Central memory CD8-positive, alpha-beta T cell (primary cell): ENCODE measurements around the gene CHIC2.
A peak's percentile ranks its signal among the peaks of the same experiment; 100 is the strongest.
"Not testable (repeated sequence)": the region's sequence is repeated elsewhere in the genome, so short reads cannot be mapped to it uniquely, and the experiment has no call there.

Experiments used
- ATAC-seq: fragments of 150-1000 bp; cut with Tn5 transposase; replicated peaks from 2 replicates; pipeline ENCODE4 v1.10.0; 2022; ENCODE audit warnings: mild to moderate bottlenecking, moderate FRiP score, moderate number of reproducible peaks; ENCODE audit not compliant: poor library complexity, severe bottlenecking; ENCODE audit errors: extremely low read depth
- DNase-seq, 2 donors: peaks; one replicate each; pipeline ENCODE4 v3.0.0; 2021; ENCODE audit warnings: low spot score in 2 of 2
- H3K27ac Mint-ChIP-seq: one replicate; pipeline ENCODE4 v1.8.0; 2022; ENCODE audit warnings: low read depth, mild to moderate bottlenecking, moderate library complexity, mixed read lengths
- H3K27me3 Mint-ChIP-seq: one replicate; pipeline ENCODE4 v1.8.0; 2022; ENCODE audit warnings: mixed read lengths
- H3K36me3 Mint-ChIP-seq: one replicate; pipeline ENCODE4 v1.8.0; 2022; ENCODE audit warnings: mild to moderate bottlenecking, moderate library complexity, mixed read lengths; ENCODE audit not compliant: insufficient read depth
- H3K4me1 Mint-ChIP-seq: one replicate; pipeline ENCODE4 v1.8.0; 2022; ENCODE audit warnings: mixed read lengths
- H3K4me3 Mint-ChIP-seq: one replicate; pipeline ENCODE4 v1.8.0; 2022; ENCODE audit warnings: mild to moderate bottlenecking, moderate library complexity, mixed read lengths
- H3K9me3 Mint-ChIP-seq: one replicate; pipeline ENCODE4 v1.8.0; 2022; ENCODE audit warnings: mixed read lengths

The CHIC2 gene

GRCh38 chr4:54062392-54062791, 2.0 kb downstream of the CHIC2 start:
- H3K4me3 Mint-ChIP-seq, result peak overlapping the region; percentile 91
- DNase-seq (no peak), ATAC-seq (no peak)
- H3K27ac Mint-ChIP-seq, result peak overlapping the region; percentile 97
- peaks cover 70% of the 10 kb centered on the region for H3K4me1 Mint-ChIP-seq
- no peaks in the 10 kb centered on the region for H3K27me3 Mint-ChIP-seq
- H3K9me3 Mint-ChIP-seq, result no peaks in the 10 kb centered on the region
- peaks cover 35% of the 10 kb centered on the region for H3K36me3 Mint-ChIP-seq

DNA sequence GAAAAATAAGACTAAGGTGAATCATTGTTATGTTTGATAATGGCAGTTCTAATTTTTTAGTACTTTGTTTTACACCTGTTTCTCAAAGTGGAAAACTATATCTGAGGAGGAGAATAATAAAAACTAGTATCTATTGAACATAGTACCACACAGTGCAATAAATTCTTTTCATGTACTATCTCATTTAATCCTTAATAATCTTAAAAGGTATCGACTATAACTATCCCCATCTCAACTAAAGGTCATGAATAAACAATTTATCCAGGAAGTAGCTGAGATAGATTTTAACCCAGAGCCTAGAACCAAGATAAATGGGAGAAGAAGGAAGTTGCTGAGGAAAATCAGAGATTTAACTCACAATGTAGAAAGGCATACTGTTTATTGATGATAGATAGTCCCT, 2.5 kb downstream of the CHIC2 start:
- peaks cover 73% of the 10 kb centered on the region for H3K4me1 Mint-ChIP-seq
- H3K27me3 Mint-ChIP-seq, result no peaks in the 10 kb centered on the region
- H3K9me3 Mint-ChIP-seq, result no peaks in the 10 kb centered on the region
- DNase-seq, result no peak
- ATAC-seq, result no peak
- peak overlapping the region; percentile 91 for H3K4me3 Mint-ChIP-seq
- peaks cover 35% of the 10 kb centered on the region for H3K36me3 Mint-ChIP-seq
- no peak overlapping the region for H3K27ac Mint-ChIP-seq

DNA sequence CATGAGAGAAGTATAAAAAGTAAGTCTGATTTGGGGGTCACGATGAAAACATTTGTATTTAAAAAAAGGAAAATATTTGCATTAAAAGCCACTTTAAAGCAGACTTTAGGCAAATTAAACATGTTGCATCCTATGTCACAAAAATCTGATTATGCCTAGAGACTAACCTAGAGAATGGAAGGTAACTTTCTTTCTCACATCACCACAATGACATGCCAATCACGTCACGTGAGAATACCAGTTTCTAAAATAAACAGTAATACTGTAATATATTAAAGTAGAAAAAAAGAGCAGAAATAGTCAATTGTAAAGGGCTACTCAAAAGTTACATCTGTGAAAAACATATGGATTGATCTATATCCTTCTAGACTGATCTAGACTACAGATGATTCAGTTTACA, 3.3 kb downstream of the CHIC2 start:
- no peak for DNase-seq
- H3K27ac Mint-ChIP-seq, result no peak overlapping the region
- no peaks in the 10 kb centered on the region for H3K27me3 Mint-ChIP-seq
- no peak for ATAC-seq
- H3K4me1 Mint-ChIP-seq, result peaks cover 81% of the 10 kb centered on the region
- H3K4me3 Mint-ChIP-seq, result peak overlapping the region; percentile 91
- no peaks in the 10 kb centered on the region for H3K9me3 Mint-ChIP-seq
- H3K36me3 Mint-ChIP-seq, result peaks cover 35% of the 10 kb centered on the region

- no peak for DNase-seq
- peaks cover 77% of the 10 kb centered on the region for H3K4me1 Mint-ChIP-seq
- H3K4me3 Mint-ChIP-seq, result peak overlapping the region; percentile 45
- H3K9me3 Mint-ChIP-seq, result no peaks in the 10 kb centered on the region
- peaks cover 36% of the 10 kb centered on the region for H3K36me3 Mint-ChIP-seq
- ATAC-seq, result no peak
- no peaks in the 10 kb centered on the region for H3K27me3 Mint-ChIP-seq
- no peak overlapping the region for H3K27ac Mint-ChIP-seq
Observed at GRCh38 chr4:54060116-54060515, 4.3 kb downstream of the CHIC2 start.

DNA sequence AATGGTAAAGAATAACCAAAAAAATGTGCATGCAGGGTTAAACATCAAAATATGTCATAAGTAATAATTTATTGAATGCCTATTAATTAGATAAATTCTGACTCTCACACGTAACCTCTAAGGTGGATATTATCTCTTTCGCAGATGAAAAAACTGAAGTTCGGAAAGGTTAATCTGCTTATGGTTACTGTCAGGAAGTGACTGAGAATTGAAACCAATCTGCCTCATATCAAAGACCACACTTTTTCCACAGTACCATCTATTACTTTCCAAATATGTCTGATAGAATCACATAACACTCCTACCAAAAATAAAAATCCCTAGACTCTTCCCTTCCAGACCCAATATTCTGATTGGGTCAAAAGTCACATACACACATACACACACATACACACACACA, 6.2 kb downstream of the CHIC2 start:
- H3K27me3 Mint-ChIP-seq, result no peaks in the 10 kb centered on the region
- peak overlapping the region; percentile 64 for H3K4me3 Mint-ChIP-seq
- H3K27ac Mint-ChIP-seq, result peak overlapping the region; percentile 87
- peak; percentile 47 for ATAC-seq
- DNase-seq, result no peak
- H3K36me3 Mint-ChIP-seq, result peaks cover 22% of the 10 kb centered on the region
- H3K4me1 Mint-ChIP-seq, result peaks cover 79% of the 10 kb centered on the region
- no peaks in the 10 kb centered on the region for H3K9me3 Mint-ChIP-seq

DNA sequence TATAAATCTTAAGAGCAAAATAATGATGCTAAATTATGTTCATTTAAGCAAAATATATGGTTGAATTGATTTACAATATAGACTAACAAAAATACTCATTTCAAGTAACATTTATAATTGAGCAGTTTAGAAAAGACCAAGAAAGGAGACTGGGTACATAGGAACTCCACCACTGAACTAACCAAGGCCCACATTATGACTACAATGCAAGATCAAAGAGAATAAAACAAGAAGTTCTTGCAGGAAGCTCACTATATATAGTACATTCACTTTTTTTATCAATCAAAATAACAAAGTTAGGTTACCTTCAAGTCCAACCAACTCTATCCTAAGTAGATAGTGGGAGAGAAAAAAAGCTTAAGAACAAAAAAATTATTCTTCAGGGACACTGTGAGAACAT, 8.0 kb downstream of the CHIC2 start:
- Mint-ChIP-seq H3K27me3 (no peaks in the 10 kb centered on the region), H3K4me1 (peaks cover 67% of the 10 kb centered on the region)
- ATAC-seq, result no peak

DNA sequence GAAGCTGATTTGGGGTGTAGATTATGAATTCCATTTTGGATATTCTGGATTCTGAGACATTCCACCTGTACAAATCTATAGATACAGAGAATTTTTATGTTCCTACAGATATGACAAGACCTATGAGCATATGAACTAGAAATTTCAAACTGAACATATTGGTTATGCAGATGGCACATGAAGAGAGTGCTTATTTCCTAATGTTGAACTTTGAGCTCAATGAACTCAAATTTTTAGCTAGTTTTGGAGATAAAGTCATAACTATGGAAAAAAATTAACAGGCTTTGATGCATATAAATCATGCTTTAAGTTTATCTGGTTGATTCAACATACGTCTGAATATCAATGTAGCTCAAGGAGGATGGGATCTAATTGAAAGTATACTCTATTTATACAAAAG, 8.9 kb downstream of the CHIC2 start:
- Mint-ChIP-seq H3K4me3 (no peak overlapping the region), H3K27me3 (no peaks in the 10 kb centered on the region), H3K9me3 (no peaks in the 10 kb centered on the region), H3K27ac (no peak overlapping the region), H3K4me1 (peaks cover 68% of the 10 kb centered on the region), H3K36me3 (peaks cover 13% of the 10 kb centered on the region)
- no peak for ATAC-seq
- DNase-seq, result no peak

More for the DNA sequence above, 8.0 kb downstream of the CHIC2 start:
- H3K27ac Mint-ChIP-seq, result no peak overlapping the region
- H3K4me3 Mint-ChIP-seq, result peak overlapping the region; percentile 64
- DNase-seq, result no peak
- no peaks in the 10 kb centered on the region for H3K9me3 Mint-ChIP-seq
- H3K36me3 Mint-ChIP-seq, result peaks cover 10% of the 10 kb centered on the region

DNA sequence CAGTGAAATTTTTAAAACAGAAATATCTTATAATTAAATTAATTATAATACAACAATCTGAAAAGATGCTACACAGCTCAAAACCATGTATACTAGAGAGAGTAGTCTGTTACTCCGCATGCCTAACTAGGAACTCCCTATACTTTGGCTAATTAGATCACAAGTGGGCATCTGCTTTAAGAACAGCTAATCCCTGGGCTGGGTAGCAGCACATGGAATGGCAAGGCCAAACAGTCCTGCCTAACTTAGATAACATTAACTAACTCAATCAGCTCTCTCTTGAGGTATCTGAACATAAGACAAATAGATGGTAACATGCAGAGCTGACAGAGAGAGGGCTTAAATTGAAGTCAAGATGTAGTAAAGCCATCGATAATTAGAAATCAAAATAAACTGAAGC, 9.9 kb downstream of the CHIC2 start:
- H3K4me1 Mint-ChIP-seq, result peaks cover 68% of the 10 kb centered on the region

DNA sequence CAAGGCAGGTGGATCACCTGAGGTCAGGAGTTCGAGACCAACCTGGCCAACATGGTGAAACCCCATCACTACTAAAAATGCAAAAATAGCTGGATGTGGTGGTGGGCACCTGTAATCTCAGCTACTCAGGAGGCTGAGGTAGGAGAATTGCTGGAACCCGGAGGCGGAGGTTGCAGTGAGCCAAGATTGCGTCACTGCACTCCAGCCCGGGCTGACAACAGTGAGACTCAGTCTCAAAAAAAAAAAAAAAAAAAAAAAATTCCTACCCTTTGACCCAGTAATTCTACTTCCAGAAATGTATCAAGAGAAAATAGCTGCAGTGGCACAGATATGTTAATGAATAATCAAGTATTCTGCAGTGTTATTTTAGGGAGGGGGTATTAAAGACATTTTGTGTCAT, 11.1 kb downstream of the CHIC2 start:
- Mint-ChIP-seq H3K4me1 (peaks cover 64% of the 10 kb centered on the region), H3K36me3 (peaks cover 11% of the 10 kb centered on the region)
- not testable (repeated sequence) for ATAC-seq, H3K9me3 Mint-ChIP-seq, H3K27me3 Mint-ChIP-seq, H3K27ac Mint-ChIP-seq, H3K4me3 Mint-ChIP-seq, DNase-seq

More for the DNA sequence above, 9.9 kb downstream of the CHIC2 start:
- no peaks in the 10 kb centered on the region for H3K9me3 Mint-ChIP-seq
- H3K27ac Mint-ChIP-seq, result no peak overlapping the region
- H3K36me3 Mint-ChIP-seq, result peaks cover 12% of the 10 kb centered on the region
- H3K27me3 Mint-ChIP-seq, result no peaks in the 10 kb centered on the region
- H3K4me3 Mint-ChIP-seq, result peak overlapping the region; percentile 24
- ATAC-seq (no peak), DNase-seq (no peak)

GRCh38 chr4:54050214-54050904, 14.0 kb downstream of the CHIC2 start:
- Mint-ChIP-seq H3K4me3 (no peak overlapping the region), H3K27ac (peak overlapping the region; percentile 12), H3K36me3 (peaks cover 24% of the 10 kb centered on the region), H3K27me3 (no peaks in the 10 kb centered on the region), H3K4me1 (peaks cover 38% of the 10 kb centered on the region), H3K9me3 (no peaks in the 10 kb centered on the region)
- ATAC-seq, result no peak
- no peak for DNase-seq

DNA sequence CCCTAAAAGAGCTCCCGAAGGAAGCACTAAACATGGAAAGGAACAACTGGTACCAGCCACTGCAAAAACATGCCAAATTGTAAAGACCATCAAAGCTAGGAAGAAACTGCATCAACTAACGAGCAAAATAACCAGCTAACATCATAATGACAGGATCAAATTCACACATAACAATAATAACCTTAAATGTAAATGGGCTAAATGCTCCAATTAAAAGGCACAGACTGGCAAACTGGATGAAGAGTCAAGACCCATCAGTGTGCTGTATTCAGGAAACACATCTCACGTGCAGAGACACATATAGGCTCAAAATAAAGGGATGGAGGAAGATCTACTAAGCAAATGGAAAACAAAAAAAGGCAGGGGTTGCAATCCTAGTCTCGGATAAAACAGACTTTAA, 20.8 kb downstream of the CHIC2 start:
- H3K36me3 Mint-ChIP-seq, result peaks cover 40% of the 10 kb centered on the region
- not testable (repeated sequence) for DNase-seq, ATAC-seq, H3K27ac Mint-ChIP-seq, H3K4me3 Mint-ChIP-seq, H3K27me3 Mint-ChIP-seq, H3K9me3 Mint-ChIP-seq
- H3K4me1 Mint-ChIP-seq, result peaks cover 29% of the 10 kb centered on the region

DNA sequence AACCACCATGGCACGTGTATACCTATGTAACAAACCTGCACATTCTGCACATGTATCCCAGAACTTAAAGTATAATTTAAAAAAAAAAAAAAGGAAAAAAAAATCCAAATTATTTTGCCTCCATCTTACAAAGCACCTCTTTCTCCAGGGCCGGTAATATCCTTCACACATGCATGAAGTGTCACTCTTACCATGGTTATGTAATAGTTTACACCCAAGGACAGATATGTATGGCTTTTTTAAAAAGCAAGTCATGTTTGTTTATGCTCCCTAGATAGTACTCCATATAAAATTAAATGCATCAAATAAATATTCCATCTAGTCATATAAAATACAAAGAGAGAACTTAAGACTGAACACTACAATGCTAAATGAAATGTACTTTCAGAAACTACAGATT, 22.5 kb downstream of the CHIC2 start:
- no peak for ATAC-seq
- Mint-ChIP-seq H3K4me1 (peaks cover 36% of the 10 kb centered on the region), H3K9me3 (no peaks in the 10 kb centered on the region), H3K36me3 (peaks cover 36% of the 10 kb centered on the region), H3K27me3 (no peaks in the 10 kb centered on the region), H3K27ac (peak overlapping the region; percentile 8), H3K4me3 (no peak overlapping the region)
- no peak for DNase-seq

- Mint-ChIP-seq H3K36me3 (peaks cover 38% of the 10 kb centered on the region), H3K4me3 (no peak overlapping the region), H3K27me3 (no peaks in the 10 kb centered on the region), H3K27ac (no peak overlapping the region), H3K9me3 (no peaks in the 10 kb centered on the region), H3K4me1 (peaks cover 40% of the 10 kb centered on the region)
- DNase-seq, result no peak
- peak; percentile 52 for ATAC-seq
Observed at GRCh38 chr4:54041100-54041499, 23.3 kb downstream of the CHIC2 start.
